Measurements from ENCODE around the gene CFAP206.

DNA sequence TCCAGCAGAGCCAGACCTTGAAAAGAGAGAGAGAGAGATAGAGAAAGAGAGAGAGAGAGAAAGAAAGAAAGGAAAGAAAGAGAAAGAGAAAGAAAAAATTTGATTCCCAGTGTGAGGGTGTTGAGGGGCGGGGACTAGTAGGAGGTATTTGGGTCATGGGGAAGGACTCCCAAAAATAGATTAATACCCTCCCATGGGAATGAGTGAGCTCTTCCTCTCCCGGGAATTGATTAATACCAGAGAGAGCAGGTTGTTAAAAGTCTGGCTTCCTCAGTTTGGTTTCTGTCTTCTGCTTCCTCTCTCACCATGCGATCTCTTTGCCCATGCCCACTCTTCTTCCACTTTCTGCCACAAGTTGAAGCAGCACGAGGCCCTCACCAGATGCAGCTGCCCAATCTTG, 28.8 kb upstream of the CFAP206 start:
- TF ChIP-seq POLR2A (IDR thresholded peaks at IDR 0.05): no peak
- TF ChIP-seq, protein P1, sequence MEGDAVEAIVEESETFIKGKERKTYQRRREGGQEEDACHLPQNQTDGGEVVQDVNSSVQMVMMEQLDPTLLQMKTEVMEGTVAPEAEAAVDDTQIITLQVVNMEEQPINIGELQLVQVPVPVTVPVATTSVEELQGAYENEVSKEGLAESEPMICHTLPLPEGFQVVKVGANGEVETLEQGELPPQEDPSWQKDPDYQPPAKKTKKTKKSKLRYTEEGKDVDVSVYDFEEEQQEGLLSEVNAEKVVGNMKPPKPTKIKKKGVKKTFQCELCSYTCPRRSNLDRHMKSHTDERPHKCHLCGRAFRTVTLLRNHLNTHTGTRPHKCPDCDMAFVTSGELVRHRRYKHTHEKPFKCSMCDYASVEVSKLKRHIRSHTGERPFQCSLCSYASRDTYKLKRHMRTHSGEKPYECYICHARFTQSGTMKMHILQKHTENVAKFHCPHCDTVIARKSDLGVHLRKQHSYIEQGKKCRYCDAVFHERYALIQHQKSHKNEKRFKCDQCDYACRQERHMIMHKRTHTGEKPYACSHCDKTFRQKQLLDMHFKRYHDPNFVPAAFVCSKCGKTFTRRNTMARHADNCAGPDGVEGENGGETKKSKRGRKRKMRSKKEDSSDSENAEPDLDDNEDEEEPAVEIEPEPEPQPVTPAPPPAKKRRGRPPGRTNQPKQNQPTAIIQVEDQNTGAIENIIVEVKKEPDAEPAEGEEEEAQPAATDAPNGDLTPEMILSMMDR (IDR thresholded peaks at IDR 0.05): no peak
